Liver (tissue), 9 donors: ENCODE results near the gene METTL4. TPM values are rescaled to one million over a fixed set of nuclear protein-coding genes. Genes with fewer than 3 reads are reported as not detected.

Source experiments
- DNase-seq: peaks from one replicate; pipeline ENCODE4 v3.0.0-alpha.2; 2017; ENCODE audit warnings: low spot score
- H3K27ac ChIP-seq, 2 donors: one replicate each; pipeline ENCODE4 v1.7.0; 2013; ENCODE audit warnings: inconsistent platforms in 2 of 2, low read length in 2 of 2, control low read depth in 1 of 2, low read depth in 1 of 2, mild to moderate bottlenecking in 1 of 2
- H3K27me3 ChIP-seq, 4 donors: one replicate each; pipeline versions ENCODE4 v1.6.1 to v1.7.0; 2013; ENCODE audit warnings: low read length in 3 of 4, inconsistent platforms in 1 of 4, mild to moderate bottlenecking in 1 of 4, moderate library complexity in 1 of 4; ENCODE audit not compliant: control insufficient read depth in 4 of 4, insufficient read depth in 4 of 4
- H3K36me3 ChIP-seq, 4 donors: one replicate each; pipeline versions ENCODE4 v1.6.1 to v1.7.0; 2013; ENCODE audit warnings: low read length in 3 of 4, mild to moderate bottlenecking in 3 of 4, low read depth in 1 of 4, moderate library complexity in 1 of 4; ENCODE audit not compliant: control insufficient read depth in 4 of 4, insufficient read depth in 3 of 4
- H3K4me1 ChIP-seq, 4 donors: one replicate each; pipeline versions ENCODE4 v1.6.1 to v1.7.0; 2013; ENCODE audit warnings: low read length in 3 of 4, mild to moderate bottlenecking in 3 of 4, moderate library complexity in 1 of 4; ENCODE audit not compliant: control insufficient read depth in 4 of 4, insufficient read depth in 4 of 4
- H3K4me3 ChIP-seq, 3 donors: one replicate each; pipeline versions ENCODE4 v1.6.1 to v1.7.0; 2013; ENCODE audit warnings: low read length in 3 of 3, control low read depth in 1 of 3, low read depth in 1 of 3, mild to moderate bottlenecking in 1 of 3
- H3K9ac ChIP-seq, 2 donors: one replicate each; pipeline ENCODE4 v1.7.0; 2013; ENCODE audit warnings: low read length in 2 of 2, mild to moderate bottlenecking in 2 of 2, moderate library complexity in 2 of 2, control low read depth in 1 of 2, low read depth in 1 of 2
- H3K9me3 ChIP-seq, 4 donors: one replicate each; pipeline versions ENCODE4 v1.6.1 to v1.7.0; 2013; ENCODE audit warnings: low read length in 3 of 4; ENCODE audit not compliant: control insufficient read depth in 4 of 4
- EGR1 ChIP-seq, 2 donors: IDR thresholded peaks; 2 replicates each; pipeline ENCODE4 v1.6.1; 2016 to 2018; ENCODE audit warnings: antibody characterized with exemption in 2 of 2, low read depth in 2 of 2
- GABPA ChIP-seq, 2 donors: IDR thresholded peaks in 1 of 2; conservative IDR thresholded peaks in 1 of 2; 2 replicates each; pipeline ENCODE4 v1.6.1; 2016; ENCODE audit warnings: antibody characterized with exemption in 2 of 2, mild to moderate bottlenecking in 1 of 2, moderate library complexity in 1 of 2
- JUND ChIP-seq, 2 donors: IDR thresholded peaks; 2 replicates each; pipeline ENCODE4 v1.6.1; 2016; ENCODE audit warnings: antibody characterized with exemption in 2 of 2
- NR2F2 ChIP-seq: IDR thresholded peaks from 2 replicates; pipeline ENCODE4 v1.6.1; 2016; ENCODE audit warnings: antibody characterized with exemption
- RAD21 ChIP-seq, 2 donors: IDR thresholded peaks; 2 replicates each; pipeline ENCODE4 v1.6.1; 2016; ENCODE audit warnings: antibody characterized with exemption in 2 of 2, mild to moderate bottlenecking in 2 of 2
- REST ChIP-seq: IDR thresholded peaks from 2 replicates; pipeline ENCODE4 v1.6.1; 2016; ENCODE audit warnings: antibody characterized with exemption, mild to moderate bottlenecking
- SP1 ChIP-seq: IDR thresholded peaks from 2 replicates; pipeline ENCODE4 v1.6.1; 2018; ENCODE audit warnings: antibody characterized with exemption, mild to moderate bottlenecking
- TAF1 ChIP-seq: conservative IDR thresholded peaks from 2 replicates; pipeline ENCODE4 v1.6.1; 2016; ENCODE audit warnings: antibody characterized with exemption, mild to moderate bottlenecking
- YY1 ChIP-seq: IDR thresholded peaks from 2 replicates; pipeline ENCODE4 v1.6.1; 2016; ENCODE audit warnings: antibody characterized with exemption, mild to moderate bottlenecking
- WGBS: extraction: QIAGEN DNeasy Blood & Tissue Kit; methylation state at CpG from one replicate; pipeline ENCODE4 v1.1.7; 2013; 5-methylcytosine and 5-hydroxymethylcytosine counted together
- polyA plus RNA-seq, 2 donors: library from polyadenylated mRNA; stranded (reverse) in 1 of 2; unstranded in 1 of 2; fragments of 200-250 nt in 1 of 2; fragments of >200 nt in 1 of 2; fragmentation: Nextera tagmentation in 1 of 2; extraction: Ambion mirVana in 1 of 2; gene quantifications; one replicate each; pipeline versions ENCODE4 v1.2.1 to v1.2.3, GENCODE V29; 2013 to 2015
- total RNA-seq, 2 donors: library from RNA; depleted of rRNA; stranded (reverse); fragments of >200 nt; gene quantifications; one replicate each; pipeline ENCODE4 v1.2.3, GENCODE V29; 2014
- TF ChIP-seq, protein P1 (sequence below): IDR thresholded peaks from 2 replicates; pipeline ENCODE4 v1.6.1; 2016; ENCODE audit warnings: antibody characterized with exemption
- TF ChIP-seq, protein P2 (sequence below): IDR thresholded peaks from 2 replicates; pipeline ENCODE4 v1.6.1; 2016; ENCODE audit warnings: antibody characterized with exemption
- TF ChIP-seq, protein P3 (sequence below): IDR thresholded peaks from 2 replicates; pipeline ENCODE4 v1.6.1; 2016; ENCODE audit warnings: antibody characterized with exemption
- donor health status: healthy.
- donor health status: healthy.
- donor health status: healthy.
- donor health status: healthy.
- donor health status: healthy.

The METTL4 gene
- total RNA-seq (10 to 100 TPM in 1 of 2 donors, 1 to 10 TPM in 1; 4.6 to 13.9 TPM), polyA plus RNA-seq (1 to 10 TPM; 1.9 to 2.3 TPM)

DNA sequence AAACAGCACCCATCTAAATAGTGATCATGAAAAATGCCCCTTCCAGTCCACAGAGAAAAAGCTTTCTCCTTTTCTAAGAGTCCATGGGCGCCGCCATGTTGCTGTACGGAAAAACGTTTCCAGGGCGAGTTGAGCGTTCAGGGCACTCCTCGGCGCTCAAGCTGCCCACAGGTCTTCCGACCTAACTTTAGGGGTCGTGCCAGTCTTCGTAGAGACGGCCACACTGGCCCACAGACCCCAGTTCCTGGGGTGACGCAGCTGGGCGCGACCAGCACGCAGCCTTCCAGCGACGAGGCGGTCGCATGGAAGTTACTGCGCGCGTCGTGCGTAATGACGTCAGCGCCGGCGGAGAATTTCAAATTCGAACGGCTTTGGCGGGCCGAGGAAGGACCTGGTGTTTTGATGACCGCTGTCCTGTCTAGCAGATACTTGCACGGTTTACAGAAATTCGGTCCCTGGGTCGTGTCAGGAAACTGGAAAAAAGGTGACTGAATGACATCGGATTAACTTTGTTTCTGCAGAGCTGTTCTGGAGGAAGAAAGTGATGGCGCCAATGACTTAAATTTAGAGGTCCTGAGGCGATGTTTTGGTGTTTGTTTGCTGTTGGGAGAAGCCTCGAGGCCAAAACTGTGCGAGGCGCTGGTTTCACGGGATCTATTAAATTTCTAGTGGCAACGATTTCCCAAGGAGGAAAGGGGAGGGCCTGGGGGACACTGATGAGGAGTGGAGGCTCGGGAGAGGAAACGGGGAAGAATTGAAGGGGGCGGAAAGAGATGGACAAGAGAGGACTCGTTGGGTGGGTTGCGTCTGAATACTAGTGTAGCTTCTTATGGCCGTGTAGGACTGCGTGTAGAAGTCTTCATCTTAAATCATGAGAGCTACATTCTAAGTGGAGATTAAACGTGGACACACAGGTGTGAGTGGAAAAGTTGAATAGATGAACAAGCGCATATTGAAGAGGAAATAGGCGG, at the start of gene METTL4, which contains the start of gene NDC80:
Gene METTL4, minus strand, starts transcription at position 306 of the 971 bp plus-strand sequence. CDS start 4,289 bp downstream, outside the sequence.
Gene NDC80, plus strand, starts transcription at position 358 of the 971 bp plus-strand sequence. CDS start 1,429 bp downstream, outside the sequence.
- Histone ChIP-seq H3K9me3 (no peaks in the 10 kb centered on the region), H3K27me3 (no peaks in the 10 kb centered on the region), H3K4me1 (peaks cover 3 to 17% (median 15%) of the 10 kb centered on the region in 4 donors), H3K9ac (peak within 1 kb of the TSS; percentile 91 to 94), H3K4me3 (peak within 1 kb of the TSS; percentile 76 to 85 (median 85)), H3K27ac (peak within 1 kb of the TSS; percentile 98), H3K36me3 (peaks cover 0 to 5% (median 0%) of the 10 kb centered on the region in 4 donors)
- peak; percentile 90 for DNase-seq
- WGBS = under 1% methylated on average over 55 of the region's 55 CpGs
- TF ChIP-seq, protein P1, sequence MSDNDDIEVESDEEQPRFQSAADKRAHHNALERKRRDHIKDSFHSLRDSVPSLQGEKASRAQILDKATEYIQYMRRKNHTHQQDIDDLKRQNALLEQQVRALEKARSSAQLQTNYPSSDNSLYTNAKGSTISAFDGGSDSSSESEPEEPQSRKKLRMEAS = peak; percentile 45
- TF ChIP-seq TAF1 (no peak), YY1 (peak; percentile 100), JUND (IDR thresholded peaks at IDR 0.05) (peak; percentile 24 to 27), RAD21 (IDR thresholded peaks at IDR 0.05) (peak in 1 of 2 donors; percentile 18), GABPA (IDR thresholded peaks at IDR 0.05 in 1 of 2, conservative IDR thresholded peaks at IDR 0.05 in 1 of 2) (peak in 1 of 2 donors; percentile 73), NR2F2 (peak; percentile 16)
- TF ChIP-seq, protein P2, sequence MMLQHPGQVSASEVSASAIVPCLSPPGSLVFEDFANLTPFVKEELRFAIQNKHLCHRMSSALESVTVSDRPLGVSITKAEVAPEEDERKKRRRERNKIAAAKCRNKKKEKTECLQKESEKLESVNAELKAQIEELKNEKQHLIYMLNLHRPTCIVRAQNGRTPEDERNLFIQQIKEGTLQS = no peak
- TF ChIP-seq, protein P3, sequence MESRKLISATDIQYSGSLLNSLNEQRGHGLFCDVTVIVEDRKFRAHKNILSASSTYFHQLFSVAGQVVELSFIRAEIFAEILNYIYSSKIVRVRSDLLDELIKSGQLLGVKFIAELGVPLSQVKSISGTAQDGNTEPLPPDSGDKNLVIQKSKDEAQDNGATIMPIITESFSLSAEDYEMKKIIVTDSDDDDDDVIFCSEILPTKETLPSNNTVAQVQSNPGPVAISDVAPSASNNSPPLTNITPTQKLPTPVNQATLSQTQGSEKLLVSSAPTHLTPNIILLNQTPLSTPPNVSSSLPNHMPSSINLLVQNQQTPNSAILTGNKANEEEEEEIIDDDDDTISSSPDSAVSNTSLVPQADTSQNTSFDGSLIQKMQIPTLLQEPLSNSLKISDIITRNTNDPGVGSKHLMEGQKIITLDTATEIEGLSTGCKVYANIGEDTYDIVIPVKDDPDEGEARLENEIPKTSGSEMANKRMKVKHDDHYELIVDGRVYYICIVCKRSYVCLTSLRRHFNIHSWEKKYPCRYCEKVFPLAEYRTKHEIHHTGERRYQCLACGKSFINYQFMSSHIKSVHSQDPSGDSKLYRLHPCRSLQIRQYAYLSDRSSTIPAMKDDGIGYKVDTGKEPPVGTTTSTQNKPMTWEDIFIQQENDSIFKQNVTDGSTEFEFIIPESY = peak; percentile 55

GRCh38 chr18:2618009-2618408, 46.7 kb upstream of the METTL4 start:
- no peak overlapping the region for H3K27ac ChIP-seq
- TF ChIP-seq TAF1 (no peak), JUND (IDR thresholded peaks at IDR 0.05) (no peak), NR2F2 (no peak), SP1 (no peak), RAD21 (IDR thresholded peaks at IDR 0.05) (no peak), YY1 (no peak), REST (no peak), EGR1 (IDR thresholded peaks at IDR 0.05; ENCODE audit: low read depth in 2 of 2) (no peak)
- TF ChIP-seq, protein P3 = no peak
- no peak for DNase-seq
- no peaks in the 10 kb centered on the region for H3K36me3 ChIP-seq
- H3K4me3 ChIP-seq = no peak overlapping the region
- no peaks in the 10 kb centered on the region for H3K4me1 ChIP-seq
- WGBS = 97% methylated on average over 4 of the region's 4 CpGs
- H3K27me3 ChIP-seq = no peaks in the 10 kb centered on the region
- H3K9me3 ChIP-seq = no peaks in the 10 kb centered on the region
- no peak overlapping the region for H3K9ac ChIP-seq
